SK-N-SH (cell line): ENCODE results near the gene RAPGEF3. TPM values are rescaled to one million over a fixed set of nuclear protein-coding genes. Genes with fewer than 3 reads are reported as not detected.

ENCODE experiments used
- CTCF ChIA-PET: fragments of 300-600, 350-600 bp; formaldehyde crosslinking; extraction: SDS; loops from one replicate; lab custom pipeline; 2021; lab: Yijun Ruan, JAX
- POLR2A ChIA-PET: fragments of 350-600 bp; sonication (Branson Sonifier 250); formaldehyde crosslinking; extraction: SDS; loops from one replicate; lab custom pipeline; 2020; ENCODE audit warnings: antibody characterized with exemption, inconsistent platforms; lab: Yijun Ruan, JAX
- DNase-seq: peaks from one replicate; pipeline ENCODE4 v3.0.0; 2012
- H2AFZ ChIP-seq: fragments of 200-600 bp; sonication (generic); 2 replicates; pipeline ENCODE4 v1.8.1; 2016; ENCODE audit warnings: antibody characterized with exemption, mild to moderate bottlenecking, low read depth
- H3F3A ChIP-seq: fragments of 200-600 bp; sonication (generic); replicated peaks from 2 replicates; pipeline ENCODE3; 2016; ENCODE audit warnings: antibody characterized with exemption, mild to moderate bottlenecking; ENCODE audit not compliant: insufficient read depth
- H3K27ac ChIP-seq, 2 experiments: fragments of 200-500 bp in 1 of 2; fragments of 200-600 bp in 1 of 2; sonication (Bioruptor generic) in 1 of 2; sonication (generic), shearing (Covaris generic) in 1 of 2; 2 replicates each; pipeline versions ENCODE4 v1.5.1 to v1.6.1; 2014 to 2016; ENCODE audit warnings: low read depth in 2 of 2, inconsistent platforms in 1 of 2, low read length in 1 of 2, mild to moderate bottlenecking in 1 of 2, mixed read lengths in 1 of 2
- H3K27me3 ChIP-seq: fragments of 200-600 bp; sonication (generic), shearing (Covaris generic); 2 replicates; pipeline ENCODE4 v1.6.1; 2016; ENCODE audit warnings: mixed run types; ENCODE audit not compliant: insufficient read depth
- H3K36me3 ChIP-seq, 2 experiments: fragments of 200-500 bp in 1 of 2; fragments of 200-600 bp in 1 of 2; sonication (Bioruptor generic) in 1 of 2; sonication (generic) in 1 of 2; replicated peaks in 1 of 2; 2 replicates each; pipeline versions ENCODE3 to v1.5.1; 2014 to 2016; ENCODE audit warnings: low read length in 1 of 2, mild to moderate bottlenecking in 1 of 2; ENCODE audit not compliant: insufficient read depth in 2 of 2, control insufficient read depth in 1 of 2
- H3K4me1 ChIP-seq, 2 experiments: fragments of 200-500 bp in 1 of 2; fragments of 200-600 bp in 1 of 2; sonication (Bioruptor generic) in 1 of 2; sonication (generic), shearing (Covaris generic) in 1 of 2; 2 replicates each; pipeline versions ENCODE4 v1.5.1 to v1.6.1; 2014 to 2016; ENCODE audit warnings: low read depth in 1 of 2, low read length in 1 of 2, mixed run types in 1 of 2; ENCODE audit not compliant: insufficient read depth in 2 of 2, control insufficient read depth in 1 of 2
- H3K4me2 ChIP-seq: fragments of 200-600 bp; sonication (generic), shearing (Covaris generic); 2 replicates; pipeline ENCODE4 v1.6.1; 2017; ENCODE audit warnings: mixed run types
- H3K4me3 ChIP-seq, 2 experiments: fragments of 200-500 bp in 1 of 2; fragments of 200-600 bp in 1 of 2; sonication (Bioruptor generic) in 1 of 2; sonication (generic), shearing (Covaris generic) in 1 of 2; 2 replicates each; pipeline versions ENCODE4 v1.5.1 to v1.8.1; 2014 to 2016; ENCODE audit warnings: low read depth in 2 of 2, inconsistent platforms in 1 of 2, low read length in 1 of 2, mild to moderate bottlenecking in 1 of 2, mixed read lengths in 1 of 2, moderate library complexity in 1 of 2
- H3K79me2 ChIP-seq: fragments of 200-600 bp; sonication (generic); 2 replicates; pipeline ENCODE4 v1.8.1; 2017; ENCODE audit warnings: mild to moderate bottlenecking; ENCODE audit not compliant: insufficient read depth
- H3K9ac ChIP-seq: fragments of 200-600 bp; sonication (generic); 2 replicates; pipeline ENCODE4 v1.6.1; 2017; ENCODE audit warnings: mixed run types
- H3K9me2 ChIP-seq: fragments of 200-600 bp; sonication (generic); 2 replicates; pipeline ENCODE4 v1.6.1; 2017; ENCODE audit warnings: mixed run types
- H3K9me3 ChIP-seq: fragments of 200-600 bp; sonication (generic); 2 replicates; pipeline ENCODE4 v1.6.1; 2017; ENCODE audit warnings: mixed run types, mild to moderate bottlenecking, moderate library complexity
- H4K20me1 ChIP-seq: fragments of 200-600 bp; sonication (generic); 2 replicates; pipeline ENCODE4 v1.6.1; 2017; ENCODE audit warnings: mild to moderate bottlenecking, mixed run types; ENCODE audit not compliant: insufficient read depth
- ELF1 ChIP-seq: IDR thresholded peaks from 2 replicates; pipeline ENCODE4 v1.4.0; 2012
- EZH2phosphoT487 ChIP-seq: fragments of 200-600 bp; sonication (generic); IDR thresholded peaks from 2 replicates; pipeline ENCODE4 v1.6.1; 2017; ENCODE audit warnings: low read depth, mixed run types, mild to moderate bottlenecking, antibody characterized with exemption, moderate library complexity, borderline replicate concordance
- FOXJ3 ChIP-seq: sonication (generic); formaldehyde crosslinking; IDR thresholded peaks from 2 replicates; pipeline ENCODE4 v1.5.1; 2020; ENCODE audit warnings: mild to moderate bottlenecking, missing genetic modification reagents
- IRF3 ChIP-seq: fragments of 150-350 bp; IDR thresholded peaks from 2 replicates; pipeline ENCODE4 v1.6.1; 2016; ENCODE audit warnings: mild to moderate bottlenecking, low read depth, low read length
- JUND ChIP-seq: IDR thresholded peaks from 2 replicates; pipeline ENCODE4 v1.4.0; 2012
- MAX ChIP-seq: IDR thresholded peaks from 2 replicates; pipeline ENCODE4 v1.4.0; 2012; ENCODE audit warnings: low read depth
- MEF2A ChIP-seq: IDR thresholded peaks from 2 replicates; pipeline ENCODE4 v1.4.0; 2012; ENCODE audit warnings: low read depth, borderline replicate concordance
- NRF1 ChIP-seq: IDR thresholded peaks from 2 replicates; pipeline ENCODE4 v1.6.1; 2012; ENCODE audit warnings: low read depth, mild to moderate bottlenecking, low read length
- PBX3 ChIP-seq: IDR thresholded peaks from 2 replicates; pipeline ENCODE4; 2012
- POLR2AphosphoS5 ChIP-seq: IDR thresholded peaks from 2 replicates; pipeline ENCODE4 v1.6.1; 2012; ENCODE audit warnings: low read depth, low read length
- RAD21 ChIP-seq: IDR thresholded peaks from 2 replicates; pipeline ENCODE4 v1.6.1; 2012; ENCODE audit warnings: mild to moderate bottlenecking, low read length
- SIN3A ChIP-seq: IDR thresholded peaks from 2 replicates; pipeline ENCODE4 v1.6.1; 2012; ENCODE audit warnings: low read depth, mild to moderate bottlenecking, low read length, moderate library complexity, borderline replicate concordance
- TCF12 ChIP-seq: IDR thresholded peaks from 2 replicates; pipeline ENCODE4 v1.4.0; 2012
- USF2 ChIP-seq: fragments of 150-350 bp; IDR thresholded peaks from 2 replicates; pipeline ENCODE4 v1.6.1; 2017; ENCODE audit warnings: antibody characterized with exemption, low read length, low read depth, borderline replicate concordance
- YY1 ChIP-seq: IDR thresholded peaks from 2 replicates; pipeline ENCODE4 v1.4.0; 2012; ENCODE audit warnings: low read depth, mild to moderate bottlenecking
- WGBS: methylation state at CpG from one replicate; pipeline ENCODE4 v1.1.6; 2017; ENCODE audit warnings: low lambda C conversion rate; 5-methylcytosine and 5-hydroxymethylcytosine counted together
- polyA plus RNA-seq, 3 experiments: library from polyadenylated mRNA; depleted of rRNA; stranded (reverse); fragments of >200 nt; gene quantifications; 2 replicates each; pipeline ENCODE4 v1.2.3, GENCODE V29; 2012

The RAPGEF3 gene
- polyA plus RNA-seq, 1 of the 3 experiments (the other 2 are of a cell fraction), result 0.90 TPM

- no peak for TF ChIP-seq POLR2AphosphoS5
- no peak for TF ChIP-seq PBX3
- no peak for TF ChIP-seq IRF3
- TF ChIP-seq YY1, result no peak
- no peak for TF ChIP-seq EZH2phosphoT487
- no peak for TF ChIP-seq MEF2A
- TF ChIP-seq MAX, result peak; percentile 97
- TF ChIP-seq FOXJ3 (CRISPR knock-in tag), result no peak
- TF ChIP-seq JUND, result no peak; the same call in 1 of the 2 replicates
- TF ChIP-seq SIN3A, result peak; percentile 47; the same call in 1 of the 2 replicates
- peak; percentile 53 for TF ChIP-seq RAD21
- TF ChIP-seq USF2, result 0 out of 2 replicates have a peak, but pooled peaks have one; percentile 20
- TF ChIP-seq NRF1, result no peak
- TF ChIP-seq TCF12, result 0 out of 2 replicates have a peak, but pooled peaks have one; percentile 19
Measured at GRCh38 chr12:47758834-47759690, at the start of gene RAPGEF3 (continued).

GRCh38 chr12:47808050-47808449, 49.4 kb upstream of the RAPGEF3 start:
- peaks cover 94% of the 10 kb centered on the region for H4K20me1 ChIP-seq
- peaks cover 9 to 34% of the 10 kb centered on the region in 2 experiments for H3K36me3 ChIP-seq
- no peaks in the 10 kb centered on the region for H3K9me2 ChIP-seq
- peak overlapping the region in 1 of 2 experiments; percentile 7; a peak in 1 of 4 replicates for H3K4me3 ChIP-seq
- peak overlapping the region; percentile 61 for H3K4me2 ChIP-seq
- H3K27me3 ChIP-seq, result no peaks in the 10 kb centered on the region
- peak; percentile 73 for DNase-seq
- H3F3A ChIP-seq, result peaks cover 14% of the 10 kb centered on the region
- TF ChIP-seq ELF1 (no peak), PBX3 (no peak), TCF12 (no peak)
- TF ChIP-seq, all 33 proteins: peak for 0
- peak overlapping the region; percentile 38 for H3K9ac ChIP-seq
- H3K79me2 ChIP-seq, result peaks cover 100% of the 10 kb centered on the region
- H3K9me3 ChIP-seq, result no peaks in the 10 kb centered on the region
- H2AFZ ChIP-seq, result no peak overlapping the region
- WGBS, result 28% methylated on average over 6 of the region's 9 CpGs
- H3K4me1 ChIP-seq, result peaks cover 57 to 60% of the 10 kb centered on the region in 2 experiments
- peak overlapping the region; percentile 62 to 63 for H3K27ac ChIP-seq
- ChIA-PET POLR2A (interaction anchor here (0.9 to 1.5 kb wide), 3 partner anchors 9 to 16 kb away, joined by 3 to 7 read pairs (median 3); partner anchors contain the start of gene HDAC7), CTCF (interaction anchor here (1.2 to 15.5 kb wide), 9 partner anchors 8 to 122 kb away, joined by 3 to 247 read pairs (median 7); partner anchors contain the start of gene HDAC7)
